ENCODE measurements around the gene ZFP36L2.

ZFP36L2 gene

DNA sequence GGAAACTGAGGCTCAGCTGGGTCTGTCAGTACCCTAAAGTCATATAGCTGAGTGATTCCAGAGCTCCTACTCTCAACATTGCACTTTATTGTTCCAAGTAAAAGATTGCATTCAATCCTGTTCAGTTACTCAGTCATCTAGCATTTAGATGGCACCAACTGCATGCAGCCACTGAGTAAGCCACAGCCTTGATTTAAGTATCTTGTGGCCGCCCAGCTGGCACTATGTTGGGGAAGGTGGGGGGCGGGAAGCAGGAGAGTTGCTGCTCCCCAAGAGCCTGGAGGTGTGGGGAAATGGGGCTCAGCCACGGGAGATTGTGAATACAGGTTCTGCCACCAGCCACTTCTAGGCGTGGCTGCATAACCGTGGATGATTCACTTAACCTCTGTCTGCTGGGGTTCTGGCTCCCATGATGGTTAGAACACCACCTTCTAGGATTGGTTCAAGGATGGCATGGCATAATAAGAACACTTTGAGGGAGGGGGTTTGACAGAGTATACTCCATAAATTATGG is 17.1 kb downstream of the ZFP36L2 start:
- TF ChIP-seq CTCF (IDR thresholded peaks at IDR 0.05; ENCODE audit: insufficient read depth, low read length, poor library complexity, severe bottlenecking), result no peak

DNA sequence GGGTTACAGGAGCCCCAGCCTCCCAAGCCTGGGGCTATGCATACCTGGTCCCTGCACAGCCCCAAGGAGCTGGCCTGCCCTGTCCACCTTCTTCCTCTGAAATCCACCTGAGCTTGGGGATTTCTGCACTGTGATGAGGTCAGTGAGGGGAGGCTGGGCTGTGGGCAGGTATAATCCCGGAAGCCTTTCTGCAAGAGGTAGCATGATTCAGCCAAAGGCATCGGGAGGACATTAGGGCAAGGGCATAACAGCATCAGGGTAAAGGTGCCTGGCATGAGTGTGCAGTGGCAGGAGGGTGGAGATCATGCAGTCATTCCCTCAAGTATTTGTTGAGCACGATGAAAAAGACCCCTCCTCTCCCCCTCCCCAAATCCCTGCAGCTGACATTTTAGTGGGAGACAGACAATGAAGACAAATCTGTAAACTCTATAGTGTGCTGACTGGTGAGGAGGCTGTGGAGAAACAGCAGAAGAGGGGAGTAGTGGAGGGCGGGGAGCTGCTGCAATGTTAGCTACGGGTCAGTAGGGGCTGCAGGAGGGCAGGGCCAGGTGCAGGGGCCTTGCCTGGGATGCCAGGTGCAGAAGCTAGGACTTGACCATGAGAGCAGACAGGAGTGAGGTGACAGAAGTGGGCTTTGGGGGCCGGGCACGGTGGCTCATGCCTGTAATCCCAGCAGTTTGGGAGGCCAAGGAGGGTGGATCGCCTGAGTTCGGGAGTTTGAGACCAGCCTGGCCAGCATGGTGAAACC is 18.7 kb downstream of the ZFP36L2 start:
- Histone ChIP-seq H3K27me3 (replicated peaks; ENCODE audit: control insufficient read depth, insufficient read depth, low read length) (no peaks in the 10 kb centered on the region), H3K36me3 (ENCODE audit: control insufficient read depth, insufficient read depth, low read length) (no peaks in the 10 kb centered on the region), H3K4me3 (replicated peaks; ENCODE audit: low read depth, low read length) (no peak overlapping the region)
- no peak for DNase-seq (ENCODE audit: extremely low read depth, insufficient read length)
- no peak for TF ChIP-seq CTCF (IDR thresholded peaks at IDR 0.05; ENCODE audit: insufficient read depth, low read length, poor library complexity, severe bottlenecking)

More for the DNA sequence above, 17.1 kb downstream of the ZFP36L2 start:
- no peaks in the 10 kb centered on the region for H3K36me3 ChIP-seq (ENCODE audit: control insufficient read depth, insufficient read depth, low read length)
- H3K4me3 ChIP-seq (replicated peaks; ENCODE audit: low read depth, low read length), result no peak overlapping the region
- no peaks in the 10 kb centered on the region for H3K27me3 ChIP-seq (replicated peaks; ENCODE audit: control insufficient read depth, insufficient read depth, low read length)
- no peak for DNase-seq (ENCODE audit: extremely low read depth, insufficient read length)

DNA sequence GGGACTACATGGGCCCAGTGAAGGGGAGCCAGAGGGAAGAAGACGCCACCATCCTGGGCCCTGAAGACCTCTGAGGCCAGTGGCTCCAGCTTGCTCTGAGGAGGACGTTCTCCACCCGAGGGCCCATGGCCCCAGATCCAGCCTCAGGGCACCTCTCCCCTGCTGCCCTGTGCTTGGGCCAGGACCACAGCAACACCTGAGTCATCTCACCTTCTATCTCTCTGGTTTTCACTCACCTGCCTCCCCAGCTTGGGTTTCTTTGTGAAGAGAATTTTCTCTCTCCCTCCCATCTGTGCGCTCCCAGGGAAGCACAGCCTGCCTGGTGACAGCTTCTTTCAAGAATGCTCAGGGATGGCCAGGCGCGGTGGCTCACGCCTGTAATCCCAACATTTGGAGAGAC is 19.8 kb downstream of the ZFP36L2 start:
- no peak for DNase-seq (ENCODE audit: extremely low read depth, insufficient read length)
- Histone ChIP-seq H3K36me3 (ENCODE audit: control insufficient read depth, insufficient read depth, low read length) (no peaks in the 10 kb centered on the region), H3K27me3 (replicated peaks; ENCODE audit: control insufficient read depth, insufficient read depth, low read length) (no peaks in the 10 kb centered on the region), H3K4me3 (replicated peaks; ENCODE audit: low read depth, low read length) (no peak overlapping the region)
- no peak for TF ChIP-seq CTCF (IDR thresholded peaks at IDR 0.05; ENCODE audit: insufficient read depth, low read length, poor library complexity, severe bottlenecking)

GRCh38 chr2:43203373-43203772 is 23.0 kb downstream of the ZFP36L2 start:
- no peak for TF ChIP-seq CTCF (IDR thresholded peaks at IDR 0.05; ENCODE audit: insufficient read depth, low read length, poor library complexity, severe bottlenecking)

GRCh38 chr2:43202289-43202688 is 24.1 kb downstream of the ZFP36L2 start:
- Histone ChIP-seq H3K27me3 (replicated peaks; ENCODE audit: control insufficient read depth, insufficient read depth, low read length) (no peaks in the 10 kb centered on the region), H3K36me3 (ENCODE audit: control insufficient read depth, insufficient read depth, low read length) (no peaks in the 10 kb centered on the region), H3K4me3 (replicated peaks; ENCODE audit: low read depth, low read length) (no peak overlapping the region)
- TF ChIP-seq CTCF (IDR thresholded peaks at IDR 0.05; ENCODE audit: insufficient read depth, low read length, poor library complexity, severe bottlenecking), result no peak
- no peak for DNase-seq (ENCODE audit: extremely low read depth, insufficient read length)

More at GRCh38 chr2:43203373-43203772, 23.0 kb downstream of the ZFP36L2 start:
- no peak overlapping the region for H3K4me3 ChIP-seq (replicated peaks; ENCODE audit: low read depth, low read length)
- H3K27me3 ChIP-seq (replicated peaks; ENCODE audit: control insufficient read depth, insufficient read depth, low read length), result no peaks in the 10 kb centered on the region
- DNase-seq (ENCODE audit: extremely low read depth, insufficient read length), result no peak
- H3K36me3 ChIP-seq (ENCODE audit: control insufficient read depth, insufficient read depth, low read length), result no peaks in the 10 kb centered on the region

All from GM06990 (cell line).